SH-SY5Y (cell line): Measurements from ENCODE around the gene IL17RC.

Experiments
- GATA2 ChIP-seq: IDR thresholded peaks from 2 replicates; pipeline ENCODE4 v1.6.1; 2011; ENCODE audit warnings: mild to moderate bottlenecking, low read depth, low read length
- GATA3 ChIP-seq: IDR thresholded peaks from 2 replicates; pipeline ENCODE4 v1.6.1; 2011; ENCODE audit warnings: low read depth, mild to moderate bottlenecking, low read length, moderate library complexity

IL17RC gene

GRCh38 chr3:9906480-9906879, 10.4 kb upstream of the IL17RC start:
- TF ChIP-seq GATA3, result no peak
- TF ChIP-seq GATA2, result no peak

- TF ChIP-seq GATA3 (no peak), GATA2 (no peak)
Measured at GRCh38 chr3:9908286-9908685, 8.6 kb upstream of the IL17RC start.

DNA sequence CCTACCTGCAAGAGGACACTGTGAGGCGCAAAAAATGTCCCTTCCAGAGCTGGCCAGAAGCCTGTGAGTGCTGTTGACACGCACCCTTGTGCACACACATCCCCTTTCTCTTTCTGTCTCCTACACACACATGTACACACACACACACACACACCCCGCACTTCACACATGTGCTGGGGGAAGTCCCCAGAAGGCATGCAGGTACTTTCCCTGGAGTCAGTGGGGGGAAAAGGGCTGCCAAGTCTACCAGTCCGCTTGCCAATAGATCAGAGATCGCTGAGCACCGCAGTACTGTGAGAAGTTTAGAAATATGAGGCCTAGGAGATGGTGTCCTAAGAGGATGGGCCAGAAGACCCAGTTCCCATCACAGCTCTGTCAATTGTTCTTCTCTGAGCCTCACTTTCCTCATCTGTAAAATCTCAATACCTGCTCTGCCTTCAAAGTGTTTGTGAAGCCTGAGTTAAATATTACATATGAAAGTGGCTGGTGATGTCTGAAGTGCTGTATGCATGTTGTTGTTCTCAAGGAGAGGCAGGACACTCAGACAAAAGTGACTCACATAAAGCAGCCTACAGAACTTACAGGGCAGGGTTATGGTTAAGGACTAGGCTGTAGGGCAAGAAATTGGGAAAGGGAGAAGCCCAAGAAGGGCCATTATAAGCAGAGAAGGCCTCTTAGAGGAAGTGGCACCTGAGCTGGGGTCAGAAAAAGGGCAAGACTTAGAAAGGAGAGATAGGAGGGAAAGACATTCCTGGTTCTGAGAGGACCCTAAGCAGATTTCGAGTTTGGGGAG, 7.5 kb upstream of the IL17RC start:
- TF ChIP-seq GATA2 (no peak), GATA3 (no peak)

GRCh38 chr3:9911863-9912262, 5.0 kb upstream of the IL17RC start:
- TF ChIP-seq GATA3 (no peak), GATA2 (no peak)

- TF ChIP-seq GATA3 (no peak), GATA2 (no peak)
Measured at GRCh38 chr3:9912294-9912935, 4.5 kb upstream of the IL17RC start.

DNA sequence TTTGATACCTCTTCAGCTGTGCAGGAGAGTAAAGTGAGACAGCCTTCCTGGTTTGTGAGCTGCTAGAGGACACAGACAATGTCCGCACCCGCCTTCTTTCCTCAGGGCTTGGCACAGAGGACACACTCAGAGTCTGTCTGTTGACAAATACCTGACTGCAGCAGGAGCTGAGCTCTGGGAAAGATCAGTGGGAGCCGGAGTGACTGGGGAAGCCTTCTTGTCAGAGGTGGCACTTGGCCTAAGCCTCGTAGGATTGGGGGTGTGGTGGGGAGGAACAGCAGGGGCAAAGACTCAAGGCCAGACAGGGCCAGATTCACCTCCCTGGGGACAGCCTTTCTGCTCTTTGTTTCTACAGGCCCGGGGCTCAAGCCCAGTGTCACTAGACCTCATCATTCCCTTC, 3.3 kb upstream of the IL17RC start:
- TF ChIP-seq GATA3, result no peak
- no peak for TF ChIP-seq GATA2

- no peak for TF ChIP-seq GATA3
- no peak for TF ChIP-seq GATA2
Measured at GRCh38 chr3:9914011-9914410, 2.9 kb upstream of the IL17RC start.

GRCh38 chr3:9914559-9915253, 2.2 kb upstream of the IL17RC start:
- no peak for TF ChIP-seq GATA3
- TF ChIP-seq GATA2, result no peak

GRCh38 chr3:9915254-9916141, 1.4 kb upstream of the IL17RC start:
- TF ChIP-seq GATA3, result no peak
- no peak for TF ChIP-seq GATA2

- no peak for TF ChIP-seq GATA2
- TF ChIP-seq GATA3, result no peak
Measured at GRCh38 chr3:9916346-9916733, 558 bp upstream of the IL17RC start.

- TF ChIP-seq GATA3 (no peak), GATA2 (no peak)
Measured at GRCh38 chr3:9917820-9918219, 922 bp downstream of the IL17RC start.

DNA sequence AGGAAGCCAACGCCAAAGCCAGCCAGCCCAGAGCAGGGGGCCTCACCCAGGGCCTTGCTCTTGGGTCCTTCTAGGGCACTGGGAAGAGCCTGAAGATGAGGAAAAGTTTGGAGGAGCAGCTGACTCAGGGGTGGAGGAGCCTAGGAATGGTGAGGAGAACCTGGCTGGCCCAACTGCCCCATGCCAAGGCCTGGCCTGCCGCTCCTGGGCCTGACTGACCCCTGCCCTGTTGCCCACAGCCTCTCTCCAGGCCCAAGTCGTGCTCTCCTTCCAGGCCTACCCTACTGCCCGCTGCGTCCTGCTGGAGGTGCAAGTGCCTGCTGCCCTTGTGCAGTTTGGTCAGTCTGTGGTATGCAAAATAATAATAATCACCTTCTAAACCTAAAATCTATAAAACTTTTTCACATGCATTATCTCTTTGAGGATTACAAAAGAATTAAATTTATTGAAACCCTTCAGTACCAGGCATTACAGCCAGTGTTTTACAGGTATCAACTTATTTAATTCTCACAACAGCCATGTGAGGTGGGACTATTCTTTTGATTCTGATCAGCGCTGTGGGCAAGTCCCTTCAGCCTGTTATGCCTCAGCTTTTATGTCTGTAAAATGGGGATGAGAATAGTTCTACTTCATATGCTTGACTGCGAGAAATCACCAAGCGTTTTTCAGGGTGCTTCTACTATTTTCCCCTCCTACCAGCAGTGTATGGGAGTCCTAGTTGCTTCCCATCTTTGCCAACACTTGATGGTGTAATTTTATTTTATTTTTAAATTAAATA, 1.6 kb downstream of the IL17RC start:
- TF ChIP-seq GATA2, result no peak
- no peak for TF ChIP-seq GATA3

DNA sequence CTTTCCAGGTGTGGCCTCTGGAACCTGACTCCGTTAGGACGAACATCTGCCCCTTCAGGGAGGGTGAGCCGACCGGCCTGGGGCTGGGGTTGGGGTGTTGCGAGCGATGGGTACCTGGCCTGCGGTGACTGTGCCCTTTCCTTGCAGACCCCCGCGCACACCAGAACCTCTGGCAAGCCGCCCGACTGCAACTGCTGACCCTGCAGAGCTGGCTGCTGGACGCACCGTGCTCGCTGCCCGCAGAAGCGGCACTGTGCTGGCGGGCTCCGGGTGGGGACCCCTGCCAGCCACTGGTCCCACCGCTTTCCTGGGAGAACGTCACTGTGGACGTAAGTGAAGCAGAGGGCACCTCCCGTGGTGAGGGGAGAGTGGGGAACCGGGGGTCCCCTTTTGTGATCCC, 11.3 kb downstream of the IL17RC start:
- TF ChIP-seq GATA3 (no peak), GATA2 (no peak)

GRCh38 chr3:9930804-9931418, 14.0 kb downstream of the IL17RC start:
- TF ChIP-seq GATA3 (no peak), GATA2 (no peak)
